Thyroid gland (tissue), 4 donors: Measurements from ENCODE around the gene SOX10.

ENCODE experiments used
- CTCF ChIP-seq, 6 experiments: fragments of 200-600 bp in 3 of 6; fragments of 450-650 bp in 3 of 6; sonication (generic) in 3 of 6; IDR thresholded peaks; one replicate each; pipeline ENCODE4 v1.5.1; 2016 to 2019; ENCODE audit warnings: antibody characterized with exemption in 6 of 6, mild to moderate bottlenecking in 2 of 6, inconsistent platforms in 1 of 6, moderate library complexity in 1 of 6
- POLR2A ChIP-seq, 2 donors: fragments of 450-650 bp; IDR thresholded peaks; one replicate each; pipeline ENCODE4 v1.6.1; 2017; ENCODE audit warnings: antibody characterized with exemption in 2 of 2, mild to moderate bottlenecking in 2 of 2, moderate library complexity in 1 of 2

- TF ChIP-seq CTCF (IDR thresholded peaks at IDR 0.05) (no peak), POLR2A (IDR thresholded peaks at IDR 0.05) (no peak)
These were observed 47.1 kb upstream of the SOX10 start for GRCh38 chr22:38031491-38031890.
